Type B pancreatic cell (in vitro differentiated cells): ENCODE measurements around the gene PSMC5. TPM values are rescaled to one million over a fixed set of nuclear protein-coding genes. Genes with fewer than 3 reads are reported as not detected.
A peak's percentile ranks its signal among the peaks of the same experiment; 100 is the strongest.

ENCODE experiments used
- DNase-seq: peaks from one replicate; pipeline ENCODE4 v3.0.0; 2021; ENCODE audit warnings: mixed read lengths; ENCODE audit not compliant: unreplicated experiment; ENCODE audit errors: extremely low spot score
- H3K27ac Mint-ChIP-seq: 2 replicates; pipeline ENCODE4 v1.8.0; 2021; ENCODE audit warnings: mild to moderate bottlenecking, mixed read lengths
- H3K27me3 Mint-ChIP-seq: 2 replicates; pipeline ENCODE4 v1.8.0; 2021; ENCODE audit warnings: mixed read lengths
- H3K36me3 Mint-ChIP-seq: 2 replicates; pipeline ENCODE4 v1.8.0; 2021; ENCODE audit warnings: mixed read lengths
- H3K4me1 Mint-ChIP-seq: one replicate; pipeline ENCODE4 v1.8.0; 2021; ENCODE audit warnings: mixed read lengths; ENCODE audit not compliant: unreplicated experiment
- H3K4me3 Mint-ChIP-seq: 2 replicates; pipeline ENCODE4 v1.8.0; 2021; ENCODE audit warnings: mild to moderate bottlenecking, mixed read lengths
- H3K9me3 Mint-ChIP-seq: 2 replicates; pipeline ENCODE4 v1.8.0; 2021; ENCODE audit warnings: mixed read lengths
- total RNA-seq: library from RNA; stranded (reverse); gene quantifications from 2 replicates; pipeline ENCODE4 v1.2.1, GENCODE V29; 2021; ENCODE audit warnings: low replicate concordance
- TF ChIP-seq, protein P1 (sequence below): fragments of 200-600 bp; sonication (generic); conservative IDR thresholded peaks from 2 replicates; pipeline ENCODE4 v1.5.0; 2021; ENCODE audit warnings: antibody characterized with exemption, mild to moderate bottlenecking

The PSMC5 gene
- total RNA-seq, 1 donor from 2014 or later, result 112 TPM

- DNase-seq, result no peak
- peaks cover 13% of the 10 kb centered on the region for H3K4me1 Mint-ChIP-seq
- peaks cover 4% of the 10 kb centered on the region for H3K9me3 Mint-ChIP-seq
- peaks cover 9% of the 10 kb centered on the region for H3K36me3 Mint-ChIP-seq
- no peak overlapping the region for H3K27ac Mint-ChIP-seq
- peak overlapping the region; percentile 10 for H3K4me3 Mint-ChIP-seq
- H3K27me3 Mint-ChIP-seq, result peaks cover 17% of the 10 kb centered on the region
- TF ChIP-seq, protein P1, sequence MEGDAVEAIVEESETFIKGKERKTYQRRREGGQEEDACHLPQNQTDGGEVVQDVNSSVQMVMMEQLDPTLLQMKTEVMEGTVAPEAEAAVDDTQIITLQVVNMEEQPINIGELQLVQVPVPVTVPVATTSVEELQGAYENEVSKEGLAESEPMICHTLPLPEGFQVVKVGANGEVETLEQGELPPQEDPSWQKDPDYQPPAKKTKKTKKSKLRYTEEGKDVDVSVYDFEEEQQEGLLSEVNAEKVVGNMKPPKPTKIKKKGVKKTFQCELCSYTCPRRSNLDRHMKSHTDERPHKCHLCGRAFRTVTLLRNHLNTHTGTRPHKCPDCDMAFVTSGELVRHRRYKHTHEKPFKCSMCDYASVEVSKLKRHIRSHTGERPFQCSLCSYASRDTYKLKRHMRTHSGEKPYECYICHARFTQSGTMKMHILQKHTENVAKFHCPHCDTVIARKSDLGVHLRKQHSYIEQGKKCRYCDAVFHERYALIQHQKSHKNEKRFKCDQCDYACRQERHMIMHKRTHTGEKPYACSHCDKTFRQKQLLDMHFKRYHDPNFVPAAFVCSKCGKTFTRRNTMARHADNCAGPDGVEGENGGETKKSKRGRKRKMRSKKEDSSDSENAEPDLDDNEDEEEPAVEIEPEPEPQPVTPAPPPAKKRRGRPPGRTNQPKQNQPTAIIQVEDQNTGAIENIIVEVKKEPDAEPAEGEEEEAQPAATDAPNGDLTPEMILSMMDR, result no peak
Measured at GRCh38 chr17:63847525-63848249, 20.5 kb downstream of the PSMC5 start.

DNA sequence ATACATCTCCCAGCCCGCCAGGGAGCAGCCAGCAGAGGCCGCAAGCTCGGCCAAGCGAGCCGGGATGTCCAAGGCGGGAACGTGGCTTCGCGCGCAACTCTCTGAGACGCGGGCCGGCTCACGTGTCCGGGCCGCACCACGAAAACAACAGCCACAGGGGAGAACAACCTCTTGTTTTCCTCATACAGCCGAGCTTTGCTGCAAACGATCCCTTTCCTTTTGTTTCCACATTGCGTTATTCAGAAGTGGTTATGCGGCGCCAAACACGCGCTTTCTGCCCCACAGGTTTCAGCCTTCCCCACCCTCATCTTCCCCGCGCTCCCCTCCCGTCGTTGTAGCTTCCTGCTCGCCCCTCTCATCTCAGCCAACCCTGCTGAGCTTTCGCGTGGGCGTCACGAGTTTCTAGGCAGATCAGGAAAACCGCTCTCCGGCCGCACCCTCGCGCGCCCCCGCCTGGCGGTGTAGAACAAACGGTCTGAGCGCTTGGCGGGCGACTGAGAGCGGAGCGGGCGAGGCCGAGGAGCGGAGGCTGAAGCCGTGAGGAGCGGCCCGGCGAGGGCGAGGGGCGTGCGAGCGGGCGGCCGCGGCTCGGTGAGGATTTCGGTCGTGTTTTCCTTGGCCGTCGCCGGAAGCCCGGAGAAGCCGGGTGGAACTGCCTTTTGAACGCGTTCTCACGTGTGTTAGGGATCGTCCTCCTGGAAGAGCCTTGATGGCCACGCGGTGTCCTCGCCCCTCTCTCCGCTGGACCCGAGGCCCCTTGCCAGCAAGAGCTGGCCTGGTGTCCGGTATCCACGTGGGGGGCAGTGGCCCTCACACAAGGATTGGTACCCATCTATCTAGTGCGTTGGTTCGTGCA is 21.8 kb downstream of the PSMC5 start:
- TF ChIP-seq, protein P1, result peak; percentile 57
- peaks cover 9% of the 10 kb centered on the region for H3K36me3 Mint-ChIP-seq
- H3K27me3 Mint-ChIP-seq, result peaks cover 17% of the 10 kb centered on the region
- H3K4me3 Mint-ChIP-seq, result peak overlapping the region; percentile 83
- peak; percentile 83 for DNase-seq
- H3K27ac Mint-ChIP-seq, result peak overlapping the region; percentile 90
- peaks cover 4% of the 10 kb centered on the region for H3K9me3 Mint-ChIP-seq
- H3K4me1 Mint-ChIP-seq, result peaks cover 8% of the 10 kb centered on the region

- Mint-ChIP-seq H3K4me1 (peaks cover 4% of the 10 kb centered on the region), H3K36me3 (peaks cover 9% of the 10 kb centered on the region), H3K4me3 (no peak overlapping the region), H3K9me3 (peaks cover 4% of the 10 kb centered on the region), H3K27me3 (peaks cover 23% of the 10 kb centered on the region), H3K27ac (no peak overlapping the region)
- DNase-seq, result no peak
- TF ChIP-seq, protein P1, result no peak
Measured at GRCh38 chr17:63850401-63850800, 23.2 kb downstream of the PSMC5 start.

GRCh38 chr17:63853260-63853659 is 26.0 kb downstream of the PSMC5 start:
- peaks cover 4% of the 10 kb centered on the region for H3K36me3 Mint-ChIP-seq
- TF ChIP-seq, protein P1, result no peak
- H3K4me3 Mint-ChIP-seq, result no peak overlapping the region
- peaks cover 4% of the 10 kb centered on the region for H3K9me3 Mint-ChIP-seq
- DNase-seq, result no peak
- H3K27ac Mint-ChIP-seq, result no peak overlapping the region
- H3K27me3 Mint-ChIP-seq, result peaks cover 20% of the 10 kb centered on the region
- H3K4me1 Mint-ChIP-seq, result peaks cover 4% of the 10 kb centered on the region

DNA sequence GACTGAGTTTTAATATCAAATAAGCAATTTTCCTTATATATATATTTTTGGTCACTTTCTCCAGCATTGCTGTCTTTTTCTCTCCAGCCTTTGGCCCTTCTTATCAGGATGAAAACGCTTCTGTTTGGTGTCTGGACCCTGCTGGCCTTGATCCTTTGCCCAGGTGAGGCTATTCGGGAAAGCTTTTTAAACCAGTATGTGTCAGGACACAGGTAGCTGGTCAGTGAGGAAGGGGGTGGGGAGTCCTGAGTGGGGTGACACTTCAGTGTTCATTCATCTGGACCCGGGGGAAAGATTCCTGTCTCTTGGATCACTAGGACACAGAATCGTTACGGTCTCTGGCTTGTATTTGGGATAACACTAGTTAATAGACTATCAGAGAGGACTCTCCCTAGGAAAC is 27.5 kb downstream of the PSMC5 start:
- Mint-ChIP-seq H3K4me3 (no peak overlapping the region), H3K36me3 (no peaks in the 10 kb centered on the region), H3K27ac (no peak overlapping the region), H3K27me3 (peaks cover 21% of the 10 kb centered on the region), H3K4me1 (no peaks in the 10 kb centered on the region), H3K9me3 (no peaks in the 10 kb centered on the region)
- DNase-seq, result no peak
- TF ChIP-seq, protein P1, result no peak
